Endothelial cell of umbilical vein (primary cell): ENCODE measurements around the gene B4GALNT4.

Experiments
- CTCF ChIP-seq, 2 donors: IDR thresholded peaks; 1 replicate in 1 of 2; 2 replicates in 1 of 2; pipeline ENCODE4 v1.5.1; 2011; ENCODE audit warnings: low read length in 2 of 2, mild to moderate bottlenecking in 2 of 2, moderate library complexity in 2 of 2, control low read depth in 1 of 2, inconsistent platforms in 1 of 2, low read depth in 1 of 2; ENCODE audit not compliant: insufficient read depth in 1 of 2; ENCODE audit errors: extremely low read depth in 1 of 2
- POLR2AphosphoS5 ChIP-seq: IDR thresholded peaks from 2 replicates; pipeline ENCODE4 v1.6.1; 2012; ENCODE audit warnings: low read depth, mild to moderate bottlenecking, control low read depth, low read length, moderate library complexity; ENCODE audit not compliant: insufficient read depth

DNA sequence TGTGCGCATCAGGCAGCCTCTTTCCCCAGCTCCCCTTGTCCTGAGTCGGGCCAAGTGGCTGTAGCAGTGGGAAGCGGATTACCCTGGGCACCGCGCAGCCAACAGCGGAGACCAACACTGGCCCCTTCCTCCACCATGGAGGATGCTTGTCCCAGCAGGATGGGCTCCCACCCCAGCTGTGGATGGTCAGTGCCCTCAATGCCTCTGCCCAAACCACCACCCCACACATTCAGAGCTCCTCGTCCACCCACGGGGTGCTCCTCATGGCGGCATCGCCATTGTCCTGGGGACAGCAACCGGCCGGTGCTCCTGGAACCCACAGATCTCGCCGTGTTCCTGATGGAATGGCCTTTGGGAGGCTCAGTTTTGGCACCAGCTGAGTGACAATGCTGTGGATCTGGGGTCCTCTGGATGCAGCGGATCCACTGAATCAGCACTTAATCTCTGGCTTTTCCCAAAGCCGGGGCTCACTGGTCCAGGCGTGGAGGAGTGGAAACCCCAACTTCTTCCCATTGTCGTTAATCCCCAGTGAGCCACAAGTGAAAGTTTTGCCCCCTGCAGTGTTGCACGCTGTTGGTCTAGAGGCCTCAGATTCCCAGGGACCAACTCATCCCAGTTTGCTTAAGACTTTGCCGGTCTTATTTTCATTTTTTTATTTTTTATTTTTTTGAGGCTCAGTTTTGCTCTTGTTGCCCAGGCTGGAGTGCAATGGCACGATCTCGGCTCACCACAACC is 4.1 kb upstream of the B4GALNT4 start:
- TF ChIP-seq POLR2AphosphoS5 = no peak
- no peak for TF ChIP-seq CTCF (IDR thresholded peaks at IDR 0.05; ENCODE audit: extremely low read depth in 1 of 2, insufficient read depth in 1 of 2, low read depth in 1 of 2, low read length in 2 of 2)
